ENCODE measurements around the gene PDLIM7.
"Not testable (repeated sequence)": the region's sequence is repeated elsewhere in the genome, so short reads cannot be mapped to it uniquely, and the experiment has no call there.

Gene PDLIM7

GRCh38 chr5:177490311-177490991 lies 7.0 kb downstream of the PDLIM7 start:
- no peak for TF ChIP-seq CTCF (IDR thresholded peaks at IDR 0.05; ENCODE audit: low read length, missing control alignments)
- DNase-seq (ENCODE audit: low read depth) = no peak
- no peak overlapping the region for H3K4me3 ChIP-seq (replicated peaks; ENCODE audit: low read depth, low read length)

GRCh38 chr5:177489119-177489716 lies 8.2 kb downstream of the PDLIM7 start:
- no peak overlapping the region for H3K4me3 ChIP-seq (replicated peaks; ENCODE audit: low read depth, low read length)
- no peak for DNase-seq (ENCODE audit: low read depth)
- TF ChIP-seq CTCF (IDR thresholded peaks at IDR 0.05; ENCODE audit: low read length, missing control alignments) = no peak

- no peak for TF ChIP-seq CTCF (IDR thresholded peaks at IDR 0.05; ENCODE audit: low read length, missing control alignments)
- H3K4me3 ChIP-seq (replicated peaks; ENCODE audit: low read depth, low read length) = no peak overlapping the region
- no peak for DNase-seq (ENCODE audit: low read depth)
Measured at GRCh38 chr5:177487975-177488374, 9.4 kb downstream of the PDLIM7 start.

GRCh38 chr5:177487144-177487543 lies 10.3 kb downstream of the PDLIM7 start:
- no peak for TF ChIP-seq CTCF (IDR thresholded peaks at IDR 0.05; ENCODE audit: low read length, missing control alignments)
- no peak overlapping the region for H3K4me3 ChIP-seq (replicated peaks; ENCODE audit: low read depth, low read length)
- no peak for DNase-seq (ENCODE audit: low read depth)

- no peak for DNase-seq (ENCODE audit: low read depth)
- TF ChIP-seq CTCF (IDR thresholded peaks at IDR 0.05; ENCODE audit: low read length, missing control alignments) = no peak
- no peak overlapping the region for H3K4me3 ChIP-seq (replicated peaks; ENCODE audit: low read depth, low read length)
Measured at GRCh38 chr5:177486256-177486655, 11.1 kb downstream of the PDLIM7 start.

- not testable (repeated sequence) for DNase-seq (ENCODE audit: low read depth); H3K4me3 ChIP-seq (replicated peaks; ENCODE audit: low read depth, low read length)
Measured at GRCh38 chr5:177485753-177486152, 11.7 kb downstream of the PDLIM7 start.

- no peak for TF ChIP-seq CTCF (IDR thresholded peaks at IDR 0.05; ENCODE audit: low read length, missing control alignments)
- no peak for DNase-seq (ENCODE audit: low read depth)
- no peak overlapping the region for H3K4me3 ChIP-seq (replicated peaks; ENCODE audit: low read depth, low read length)
Measured at GRCh38 chr5:177484902-177485549, 12.4 kb downstream of the PDLIM7 start.

All from fibroblast of pulmonary artery (primary cell).